SIG-M5 (cell line): ENCODE results near the gene TAF9B.
"Not testable (repeated sequence)": the region's sequence is repeated elsewhere in the genome, so short reads cannot be mapped to it uniquely, and the experiment has no call there.

Source experiments
- DNase-seq: peaks from one replicate; lab custom pipeline; 2025; lab: John Stamatoyannopoulos, UW

The TAF9B gene

GRCh38 chrX:78116365-78116764 is 23.1 kb downstream of the TAF9B start:
- DNase-seq: no peak

- no peak for DNase-seq
These were observed 28.1 kb downstream of the TAF9B start for GRCh38 chrX:78111140-78111931.

GRCh38 chrX:78109458-78109857 is 30.0 kb downstream of the TAF9B start:
- DNase-seq: no peak

- no peak for DNase-seq
These were observed 32.8 kb downstream of the TAF9B start for GRCh38 chrX:78106651-78106986.

- no peak for DNase-seq
These were observed 33.4 kb downstream of the TAF9B start for GRCh38 chrX:78105944-78106650.

GRCh38 chrX:78104447-78105176 is 34.8 kb downstream of the TAF9B start:
- DNase-seq: peak; percentile 56

- peak; percentile 63 for DNase-seq
These were observed 35.6 kb downstream of the TAF9B start, which contains the start of gene PGK1 for GRCh38 chrX:78103623-78104446. PGK1 (plus strand) TSS chrX:78104248; CDS start chrX:78104341, 93 bp downstream.

- no peak for DNase-seq
These were observed 36.3 kb downstream of the TAF9B start for GRCh38 chrX:78103001-78103622.

GRCh38 chrX:78102091-78102490 is 37.4 kb downstream of the TAF9B start:
- DNase-seq: no peak

GRCh38 chrX:78098108-78098507 is 41.3 kb downstream of the TAF9B start:
- DNase-seq: no peak

- DNase-seq: peak; percentile 0
These were observed 47.2 kb downstream of the TAF9B start for GRCh38 chrX:78092296-78092695.

GRCh38 chrX:78081413-78081812 is 58.0 kb downstream of the TAF9B start:
- not testable (repeated sequence) for DNase-seq
